Activated T-helper 1 cell treated with anti-CD3 and anti-CD28 coated beads, Interleukin-2, amount 50 U/mL, for 16 hours (primary cell): ENCODE data around the gene TMC8.
"Not testable (repeated sequence)": the region's sequence is repeated elsewhere in the genome, so short reads cannot be mapped to it uniquely, and the experiment has no call there.

Experiments
- DNase-seq, 2 donors: peaks; one replicate each; pipeline ENCODE4 v3.0.0-alpha.2; 2020; ENCODE audit warnings: low read depth in 1 of 2, low spot score in 1 of 2

The TMC8 gene

GRCh38 chr17:78133971-78134898 is 3.7 kb downstream of the TMC8 start:
- DNase-seq = peak; percentile 54 to 58

GRCh38 chr17:78134899-78135385 is 4.4 kb downstream of the TMC8 start:
- DNase-seq = no peak

- DNase-seq = no peak
These were observed 5.4 kb downstream of the TMC8 start for GRCh38 chr17:78135858-78136500.

GRCh38 chr17:78137392-78138203 is 7.0 kb downstream of the TMC8 start:
- DNase-seq = no peak

- DNase-seq = no peak
These were observed 7.9 kb downstream of the TMC8 start for GRCh38 chr17:78138204-78139060.

- DNase-seq = not testable (repeated sequence)
These were observed 9.2 kb downstream of the TMC8 start for GRCh38 chr17:78139861-78140168.

- DNase-seq = peak; percentile 73 to 84
These were observed 9.8 kb downstream of the TMC8 start for GRCh38 chr17:78140169-78141051.

- DNase-seq = no peak
These were observed 11.0 kb downstream of the TMC8 start for GRCh38 chr17:78141437-78142118.

- no peak for DNase-seq
These were observed 11.7 kb downstream of the TMC8 start for GRCh38 chr17:78142119-78142861.

- DNase-seq = no peak
These were observed 12.9 kb downstream of the TMC8 start for GRCh38 chr17:78143214-78144146.

- no peak for DNase-seq
These were observed 13.7 kb downstream of the TMC8 start for GRCh38 chr17:78144147-78144719.

GRCh38 chr17:78144736-78145641 is 14.4 kb downstream of the TMC8 start:
- no peak for DNase-seq

- DNase-seq = no peak
These were observed 15.9 kb downstream of the TMC8 start for GRCh38 chr17:78146471-78146869.

- no peak for DNase-seq
These were observed 16.3 kb downstream of the TMC8 start for GRCh38 chr17:78146881-78147280.

GRCh38 chr17:78147315-78147998 is 16.9 kb downstream of the TMC8 start:
- DNase-seq = no peak
